DMS 273 treated with DMSO at 0.1 percent for 48 hours (cell line): Measurements from ENCODE around the gene UQCR11.
"Not testable (repeated sequence)": the region's sequence is repeated elsewhere in the genome, so short reads cannot be mapped to it uniquely, and the experiment has no call there.

Source experiments
- DNase-seq: peaks from one replicate; lab custom pipeline; 2025; lab: John Stamatoyannopoulos, UW

UQCR11 gene

DNA sequence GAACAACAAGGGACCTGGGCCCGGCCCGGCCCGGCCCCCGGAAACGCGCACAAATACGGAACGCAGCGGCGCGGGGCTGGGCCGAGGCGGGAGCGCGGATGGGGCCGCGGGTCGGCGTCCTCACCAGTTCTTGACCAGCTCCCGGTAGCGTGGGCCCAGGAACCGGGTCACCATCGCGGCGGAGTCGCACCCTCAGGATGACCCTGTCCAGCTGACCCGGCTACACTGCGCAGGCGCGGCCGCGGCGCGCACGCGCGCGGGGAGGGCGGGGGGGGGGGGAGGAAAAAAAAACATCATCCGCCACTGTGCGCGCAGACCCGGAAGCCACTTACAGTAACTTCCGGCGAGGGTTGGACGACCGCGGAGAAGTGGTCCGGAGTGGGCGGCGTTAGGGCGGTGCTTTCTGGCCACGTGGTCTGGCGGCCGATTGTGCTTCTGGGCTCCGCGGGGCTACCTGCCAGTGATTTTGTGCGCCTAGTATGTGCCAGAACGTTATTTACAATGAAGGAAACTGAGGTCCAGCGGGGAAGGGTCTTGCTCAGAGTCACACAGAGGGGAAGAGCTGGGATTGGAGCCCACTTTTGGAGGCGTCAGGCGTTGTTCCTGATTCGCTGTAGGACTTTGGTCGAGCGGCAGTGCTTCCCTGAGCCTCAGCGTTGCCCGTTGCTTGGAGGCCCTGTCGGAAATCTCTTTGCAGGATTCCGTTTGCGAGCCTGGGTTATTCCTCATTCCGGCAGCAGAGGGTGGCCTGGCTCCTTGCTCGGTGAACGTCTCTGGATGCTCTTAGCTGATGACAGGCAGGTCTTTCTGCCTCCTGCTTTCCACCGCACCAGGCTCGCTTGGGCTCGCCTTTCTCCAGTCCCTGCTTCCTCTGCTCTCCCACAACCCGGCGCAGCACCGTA lies at the start of gene UQCR11:
UQCR11 (minus strand) TSS at position 227 of the 902 bp plus-strand sequence; CDS start at position 174, 53 bp downstream.
- DNase-seq, result peak; percentile 95

DNA sequence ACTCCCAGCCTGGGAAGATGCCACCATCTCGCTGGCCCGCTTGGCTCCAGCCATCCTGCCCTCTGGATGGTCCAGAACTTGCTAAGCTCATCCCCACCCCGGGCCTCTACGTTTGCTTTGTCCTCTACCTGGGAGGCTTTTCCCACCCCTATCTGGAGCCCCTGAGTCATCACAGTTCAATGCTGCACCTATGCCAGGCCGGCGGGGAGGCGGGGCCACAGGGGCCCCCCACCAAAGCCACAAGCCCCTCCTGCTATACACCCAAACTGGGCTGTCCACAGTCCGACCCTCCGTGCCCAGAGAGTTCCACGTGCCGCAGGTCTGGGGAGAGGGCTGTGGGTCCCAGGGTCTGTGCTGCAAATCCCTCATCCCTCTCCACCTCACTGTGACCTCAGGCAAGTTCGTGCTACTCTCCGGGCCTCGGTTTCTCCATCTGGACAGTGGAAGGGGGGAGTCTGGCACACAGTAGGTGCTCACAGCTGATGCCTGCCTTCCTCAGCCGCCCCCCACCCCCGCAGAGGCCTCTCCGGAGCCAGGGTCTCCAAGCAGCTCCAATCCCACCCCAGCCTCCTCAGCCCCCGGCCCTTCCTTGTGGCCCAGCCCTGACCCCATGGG lies 49.0 kb upstream of the UQCR11 start:
- DNase-seq, result no peak

DNA sequence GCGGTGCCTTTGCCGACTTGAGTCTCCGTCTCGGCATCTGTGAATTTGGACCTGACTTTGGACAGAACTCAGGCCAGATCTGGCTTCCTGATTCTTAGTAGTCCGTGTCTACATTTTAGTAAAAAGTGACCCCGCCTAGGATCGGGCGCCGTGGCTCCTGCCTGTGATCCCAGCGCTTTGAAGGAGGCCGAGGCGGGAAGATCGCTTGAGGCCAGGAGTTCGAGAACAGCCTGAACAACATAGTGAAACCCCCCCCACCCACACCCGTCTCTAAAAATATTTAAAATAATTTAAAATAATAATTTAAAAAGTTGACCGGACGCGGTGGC lies 48.0 kb upstream of the UQCR11 start:
- DNase-seq, result no peak

DNA sequence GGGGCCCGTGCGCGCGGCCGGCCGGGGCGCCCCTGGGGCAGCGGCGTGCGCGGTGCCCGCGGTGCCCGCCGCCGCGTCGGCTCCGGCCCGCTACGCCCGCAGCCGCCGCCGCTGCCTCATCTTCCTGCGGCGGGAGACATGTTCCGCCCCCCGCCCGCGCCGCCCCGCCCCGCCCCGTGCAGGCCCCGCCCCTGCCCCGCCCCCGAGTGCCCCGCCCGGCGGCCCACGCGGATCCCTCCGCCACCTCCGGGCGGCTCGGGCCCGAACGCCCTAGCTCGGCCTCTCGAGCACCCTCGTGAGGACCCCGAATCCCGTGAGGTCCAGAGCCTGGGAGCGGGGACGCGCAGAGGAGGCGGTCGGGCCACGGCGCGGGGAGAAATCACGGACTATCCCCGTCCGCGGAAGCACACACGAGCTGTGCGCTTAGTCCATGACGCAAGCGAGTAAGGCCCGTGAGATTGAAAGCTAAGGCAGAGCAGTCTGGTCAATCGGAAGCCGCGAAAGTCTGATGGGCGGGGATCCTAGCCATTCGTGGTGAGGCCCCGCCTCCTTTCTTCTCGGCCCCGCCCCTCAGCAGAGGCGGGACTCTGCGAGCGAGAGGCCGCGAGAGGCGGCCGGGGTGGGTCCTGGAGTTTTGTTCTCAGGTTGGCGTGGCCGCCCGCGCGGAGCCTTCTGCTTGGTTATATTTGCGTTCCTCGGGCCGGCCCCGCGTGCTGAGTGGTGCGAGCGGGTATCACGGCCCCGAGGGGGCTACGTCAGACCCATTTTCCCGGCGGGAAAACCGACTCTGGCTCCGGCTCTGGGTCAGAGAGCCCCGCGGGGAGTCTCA lies 47.4 kb upstream of the UQCR11 start, which contains the start of gene TCF3:
TCF3 (minus strand) TSS at position 145 of the 829 bp plus-strand sequence. CDS start 2,367 bp downstream, outside the sequence.
- DNase-seq, result peak; percentile 93

DNA sequence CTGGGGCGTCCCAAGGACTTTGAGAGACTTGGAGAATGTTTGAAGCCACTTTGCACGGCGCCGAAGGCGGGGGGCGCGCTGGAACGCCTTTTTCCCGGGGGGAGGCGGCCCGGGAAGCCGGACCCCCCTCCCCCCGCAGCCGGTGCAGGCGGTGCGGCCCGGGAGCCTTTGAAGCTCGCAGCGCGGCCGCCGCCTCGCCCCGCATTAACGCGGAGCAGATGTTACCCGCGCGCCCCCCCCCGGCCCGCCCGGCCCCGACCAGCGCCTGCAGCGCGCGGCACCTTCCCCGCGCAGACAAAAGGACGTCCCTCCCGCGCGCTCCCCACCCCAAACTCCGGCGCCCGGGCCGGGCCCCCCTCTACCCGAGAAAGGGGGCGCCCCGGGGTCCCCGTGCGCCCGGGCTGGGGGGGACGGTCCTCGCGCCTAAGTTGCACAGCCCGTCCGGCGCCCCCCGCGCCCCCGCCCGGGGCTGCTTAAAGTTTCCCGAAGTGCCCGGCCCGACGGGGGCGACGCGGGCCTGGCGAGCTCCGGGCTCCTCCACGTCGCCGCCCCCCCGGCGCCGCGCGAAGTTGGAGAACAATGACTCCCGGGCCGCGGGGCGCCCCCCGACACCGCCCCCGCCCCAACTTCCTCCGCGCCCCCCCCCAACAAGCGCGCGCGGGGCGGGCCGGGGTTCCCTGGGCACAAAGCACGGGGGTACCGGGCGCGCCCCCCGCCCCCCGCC lies 46.5 kb upstream of the UQCR11 start:
- DNase-seq, result no peak

DNA sequence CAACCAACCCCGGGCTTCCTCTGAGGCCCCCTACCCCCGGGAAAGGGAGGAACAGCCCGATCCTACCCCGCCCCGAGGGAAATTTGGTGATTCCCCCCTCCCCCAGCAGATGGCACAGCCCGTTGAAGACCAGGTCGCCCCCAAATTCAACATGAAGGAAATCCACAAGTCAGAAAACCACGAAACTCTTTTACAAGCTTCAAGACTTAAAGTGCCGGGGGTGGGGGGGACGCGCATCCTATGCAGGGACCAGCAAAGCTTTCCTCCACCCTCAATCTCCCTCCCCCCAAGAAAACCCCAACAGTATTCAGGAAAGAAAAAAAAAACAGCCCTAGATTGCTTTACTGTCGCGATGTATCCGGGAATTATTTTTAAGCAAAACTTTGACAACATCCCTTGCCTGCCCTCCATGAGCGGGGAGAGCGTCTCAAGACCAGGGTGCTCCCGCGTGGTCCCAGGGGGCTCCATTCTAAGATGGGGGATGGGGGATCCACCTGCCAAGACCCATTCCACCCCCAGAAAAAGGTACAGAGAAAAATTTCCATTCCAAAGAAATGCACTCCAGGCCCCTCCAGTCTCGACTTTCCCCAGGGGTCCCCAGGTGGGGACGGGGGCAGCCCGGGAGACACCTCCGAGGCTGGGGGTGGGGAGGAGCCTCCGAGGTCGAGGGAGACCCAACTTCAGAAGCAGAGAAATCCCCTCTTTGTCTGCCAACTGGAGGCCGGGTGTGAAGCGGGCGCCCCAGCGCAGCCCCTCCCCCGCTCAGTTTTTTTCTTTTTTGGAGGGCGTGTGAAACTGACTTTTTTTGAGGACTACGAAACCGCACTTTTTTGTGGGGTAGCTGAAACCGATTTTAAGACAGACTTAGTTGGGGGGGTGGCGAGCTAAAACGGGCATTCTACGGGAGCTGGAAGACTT lies 45.6 kb upstream of the UQCR11 start:
- DNase-seq, result no peak

DNA sequence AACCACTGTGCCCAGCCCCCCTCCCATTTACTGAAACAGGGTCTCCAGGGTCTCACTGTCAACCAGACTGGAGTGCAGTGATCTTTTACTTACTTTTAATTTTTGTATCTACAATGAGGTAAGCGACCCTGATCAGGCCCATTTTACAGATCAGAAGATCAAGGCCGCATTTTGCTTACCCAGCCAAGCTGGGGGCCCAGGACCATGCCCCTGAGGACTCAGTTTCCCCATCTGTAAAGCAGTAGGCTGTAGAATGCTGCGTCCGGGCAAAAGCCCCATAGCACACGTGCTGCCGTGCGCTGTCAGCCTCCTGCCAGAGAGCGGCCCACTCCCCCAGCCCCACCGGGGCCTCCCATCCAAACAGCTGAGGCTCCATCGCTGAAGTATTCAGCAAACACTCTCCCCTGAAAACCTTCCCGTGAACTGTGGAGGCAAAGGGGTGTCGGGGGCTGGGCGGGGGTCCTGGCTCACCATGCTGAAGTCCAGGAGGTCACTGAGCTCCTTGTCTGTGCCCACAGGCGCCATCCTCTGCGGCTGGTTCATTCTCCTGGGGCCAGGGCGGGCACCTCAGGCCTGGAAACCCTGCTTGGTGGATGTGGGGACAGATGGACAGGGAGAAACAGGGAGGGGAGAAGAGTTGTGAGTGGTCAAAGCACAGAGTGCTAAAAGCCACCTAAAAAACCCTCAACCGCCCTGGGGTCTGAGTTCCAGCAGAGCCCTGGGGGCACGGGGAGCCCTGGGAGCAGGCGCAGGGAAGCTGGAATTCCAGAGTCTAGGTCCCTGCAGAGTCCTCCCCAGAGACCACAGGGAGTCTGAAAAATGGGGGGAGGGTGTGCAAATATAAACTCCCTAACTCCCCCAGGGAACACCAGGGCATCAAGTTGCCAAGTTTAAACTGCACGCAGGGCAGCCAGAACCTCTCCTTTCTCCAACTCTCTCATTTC lies 44.7 kb upstream of the UQCR11 start:
- DNase-seq, result no peak

DNA sequence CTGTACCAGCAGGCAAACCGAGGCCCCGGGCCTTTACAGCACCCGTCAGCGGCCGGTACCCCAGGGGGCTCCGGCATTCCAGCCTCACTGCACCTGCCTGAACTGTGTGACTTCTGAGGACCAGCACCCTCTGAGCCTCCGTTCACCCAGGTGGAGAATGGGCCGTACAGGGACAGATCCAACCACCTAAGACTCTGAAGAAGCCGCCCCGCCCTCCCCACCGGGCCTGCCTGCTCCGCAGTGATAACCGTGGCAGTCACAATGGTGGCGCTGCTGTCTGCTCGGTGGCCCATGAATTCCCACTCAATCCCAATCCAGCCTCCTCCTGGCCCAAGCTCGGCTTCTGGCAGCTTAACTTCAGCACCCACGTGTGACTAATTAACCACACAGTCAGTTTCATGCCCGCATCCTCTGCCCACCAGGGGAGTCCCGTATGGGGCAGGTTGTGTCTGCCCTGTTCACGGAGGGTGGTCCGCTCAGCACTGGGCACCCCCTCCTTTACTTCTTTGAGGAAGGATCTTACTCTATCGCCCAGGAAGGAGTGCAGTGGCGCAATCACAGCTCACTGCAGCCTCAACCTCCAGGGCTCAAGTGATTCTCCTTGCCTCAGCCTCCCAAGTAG lies 43.8 kb upstream of the UQCR11 start:
- DNase-seq, result no peak

DNA sequence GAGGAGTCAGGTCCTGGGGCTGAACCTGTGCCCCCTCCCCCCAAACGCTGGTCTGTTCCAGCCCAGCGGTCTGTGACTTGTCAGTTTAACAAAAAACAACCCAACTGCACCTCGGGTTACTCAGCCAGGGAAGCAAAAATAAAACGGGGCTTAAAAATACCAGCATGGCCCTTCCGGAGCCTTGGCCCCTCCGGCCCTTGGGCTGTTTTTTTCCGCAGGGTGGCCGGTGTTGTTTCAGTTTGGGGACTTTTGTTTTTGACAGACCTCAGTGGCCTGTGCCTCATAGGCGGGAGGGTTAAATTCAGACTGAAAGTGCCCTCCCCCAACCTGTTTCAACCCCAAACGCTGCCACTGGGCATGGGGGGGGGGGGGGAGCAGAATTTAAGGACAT lies 43.2 kb upstream of the UQCR11 start:
- no peak for DNase-seq

DNA sequence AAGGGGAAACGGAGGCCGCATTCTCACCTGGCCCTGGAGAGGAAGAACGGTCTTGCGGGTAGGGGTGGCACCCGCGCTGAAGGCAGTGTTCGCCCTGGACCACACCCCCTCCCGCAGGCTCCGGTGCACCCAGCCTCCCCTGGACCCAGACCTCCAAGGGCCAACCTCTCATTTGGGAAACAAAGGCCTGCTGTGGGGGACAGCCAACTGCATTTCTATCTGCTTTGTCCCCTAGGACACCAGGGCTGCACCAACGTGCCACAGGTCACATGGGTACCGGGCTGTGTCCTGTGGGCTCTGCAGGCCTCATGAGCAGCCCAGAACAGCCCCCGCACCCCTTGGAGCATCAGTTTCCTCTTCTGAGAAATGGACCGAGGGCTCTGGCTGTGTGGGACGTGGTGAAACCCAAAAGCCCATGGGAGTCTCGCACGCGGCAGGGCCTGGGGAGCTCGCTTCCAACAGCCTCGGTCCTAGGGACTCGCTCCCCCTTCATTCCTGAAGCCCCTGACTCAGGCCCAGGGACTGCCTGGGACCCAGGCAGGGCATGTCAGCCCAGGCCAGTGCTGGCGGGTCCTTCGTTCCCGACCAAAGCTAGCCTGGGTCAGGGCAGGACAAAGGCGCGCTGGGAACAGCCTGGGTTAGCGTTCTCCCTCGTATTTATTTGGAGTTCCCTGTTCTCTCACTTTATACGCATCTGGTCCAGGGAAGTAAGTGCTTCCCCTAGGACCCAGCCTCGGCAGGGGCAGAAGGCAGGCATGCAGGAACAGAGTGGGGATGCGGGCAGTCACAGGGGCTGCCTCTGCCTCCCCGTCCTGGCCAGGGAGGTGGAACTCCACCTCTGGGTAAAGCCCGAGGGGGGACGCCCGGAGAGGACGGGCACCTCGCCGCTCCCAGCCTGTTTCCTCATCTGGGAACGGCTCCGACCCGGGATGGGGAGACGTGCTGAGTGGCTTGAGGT lies 42.5 kb upstream of the UQCR11 start:
- no peak for DNase-seq

DNA sequence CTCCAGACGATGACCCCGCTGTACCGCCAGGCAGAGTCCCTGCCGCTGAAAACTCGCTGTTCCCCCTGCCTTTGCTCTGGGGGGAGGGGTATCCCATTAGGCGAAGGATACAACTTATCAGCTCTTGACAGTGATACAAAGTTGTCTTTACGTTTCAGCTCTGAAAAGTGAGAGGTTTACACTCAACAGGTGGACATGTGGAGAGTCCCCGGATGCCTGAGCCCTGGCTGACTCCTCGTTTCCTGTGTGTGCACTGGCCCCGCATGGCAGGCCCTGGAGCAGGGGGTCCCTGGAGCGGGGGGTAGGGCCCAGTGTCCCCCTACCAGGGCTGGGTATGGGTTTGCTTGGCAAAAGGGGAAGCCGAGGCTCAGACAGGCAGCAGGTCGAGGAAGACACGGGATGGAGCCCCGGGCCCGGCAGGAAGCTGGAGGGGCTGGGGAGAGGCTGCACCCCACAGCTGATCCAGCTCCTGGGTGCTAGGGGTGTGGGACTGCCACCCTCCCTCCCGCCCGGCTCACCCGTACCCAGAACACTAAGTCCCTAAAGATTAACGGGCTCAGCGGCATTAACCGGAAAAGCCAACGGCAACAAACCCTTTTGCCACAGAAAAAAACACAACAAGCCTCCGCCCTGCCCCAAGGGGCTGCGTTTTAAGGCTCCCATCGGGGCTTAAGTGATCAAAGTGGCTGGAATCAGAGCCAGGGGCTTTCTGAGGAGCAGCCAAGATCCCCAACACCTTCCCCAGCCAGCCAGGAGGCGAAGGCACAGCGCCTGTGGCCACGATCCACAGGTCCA lies 41.6 kb upstream of the UQCR11 start:
- no peak for DNase-seq

DNA sequence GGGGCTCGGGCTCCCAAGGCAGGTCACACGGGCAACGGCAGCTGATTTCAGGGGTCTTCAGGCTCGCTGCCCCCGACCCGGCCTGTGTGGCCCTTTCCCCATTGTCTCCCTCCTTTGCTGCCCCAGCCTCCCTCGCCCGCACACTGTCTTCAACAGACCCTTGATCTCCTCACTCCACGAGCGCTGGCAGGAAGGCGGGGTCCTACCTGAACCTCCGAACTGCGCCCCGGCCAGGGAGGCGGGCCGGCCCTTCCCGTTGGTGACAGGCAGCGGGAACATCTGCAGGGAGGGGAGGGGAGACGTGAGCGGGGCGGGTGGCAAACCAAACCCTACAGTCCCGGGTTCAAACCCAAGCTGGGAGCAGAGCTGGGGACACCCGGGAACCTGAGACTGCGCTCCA lies 40.9 kb upstream of the UQCR11 start:
- no peak for DNase-seq

DNA sequence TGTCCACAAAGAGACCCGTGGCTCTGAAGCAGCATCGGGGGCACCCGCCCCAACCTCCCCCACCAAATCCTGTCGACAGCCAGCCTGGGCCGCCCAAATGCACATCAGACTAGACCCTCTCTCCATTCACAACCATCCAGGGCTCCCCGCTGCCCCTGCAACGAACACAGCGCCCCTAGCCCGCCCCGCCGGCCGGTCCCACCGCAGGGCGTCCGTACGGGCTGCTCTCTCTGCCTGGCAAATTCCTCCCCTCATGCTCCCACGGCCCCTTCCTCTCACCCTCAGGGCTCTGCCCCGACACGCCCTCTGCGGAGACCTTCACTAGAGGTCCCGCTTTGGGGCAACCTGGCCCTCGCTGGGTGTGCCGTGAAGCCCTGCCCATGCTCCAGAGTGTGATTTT lies 40.0 kb upstream of the UQCR11 start:
- DNase-seq, result no peak

DNA sequence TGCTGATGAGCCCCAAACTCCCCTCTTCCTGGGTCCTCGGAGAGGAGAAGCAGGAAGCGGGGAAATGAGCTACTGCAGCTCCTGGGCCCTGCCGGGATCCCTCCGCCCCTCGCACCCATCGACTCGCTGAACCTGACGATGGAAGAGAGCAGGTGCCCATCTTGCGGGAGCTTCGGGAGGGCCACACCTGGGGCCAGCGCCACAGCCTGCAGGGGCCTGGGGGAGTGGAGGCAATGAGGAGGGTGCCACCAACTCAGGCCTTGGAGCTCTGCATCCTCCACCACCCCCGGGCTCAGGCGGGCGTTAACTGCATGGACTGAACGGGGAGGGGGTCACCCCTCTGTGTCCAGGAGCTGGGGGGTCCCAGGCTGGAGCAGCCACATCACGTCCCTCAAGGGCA lies 38.8 kb upstream of the UQCR11 start:
- DNase-seq, result no peak

DNA sequence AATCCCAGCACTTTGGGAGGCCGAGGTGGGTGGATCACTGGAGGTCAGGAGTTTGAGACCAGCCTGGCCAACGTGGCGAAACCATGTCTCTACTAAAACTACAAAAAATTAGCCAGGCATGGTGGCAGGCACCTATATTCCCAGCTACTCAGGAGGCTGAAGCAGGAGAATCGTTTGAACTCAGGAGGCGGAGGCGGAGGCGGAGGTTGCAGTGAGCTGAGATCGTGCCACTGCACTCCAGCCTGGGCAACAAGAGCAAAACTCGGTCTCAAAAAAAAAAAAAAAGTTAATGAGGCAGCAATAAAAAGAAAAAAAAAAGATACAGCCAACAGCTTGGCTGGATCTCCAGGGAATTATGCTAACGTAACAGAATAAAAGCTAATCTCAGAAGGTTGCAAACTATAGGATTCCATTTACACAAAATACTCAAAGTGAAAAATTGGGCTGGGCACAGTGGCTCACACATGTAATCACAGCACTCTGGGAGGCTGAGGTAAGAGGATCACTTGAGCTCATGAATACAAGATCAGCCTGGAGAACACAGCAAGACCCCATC lies 35.7 kb upstream of the UQCR11 start:
- DNase-seq, result not testable (repeated sequence)

DNA sequence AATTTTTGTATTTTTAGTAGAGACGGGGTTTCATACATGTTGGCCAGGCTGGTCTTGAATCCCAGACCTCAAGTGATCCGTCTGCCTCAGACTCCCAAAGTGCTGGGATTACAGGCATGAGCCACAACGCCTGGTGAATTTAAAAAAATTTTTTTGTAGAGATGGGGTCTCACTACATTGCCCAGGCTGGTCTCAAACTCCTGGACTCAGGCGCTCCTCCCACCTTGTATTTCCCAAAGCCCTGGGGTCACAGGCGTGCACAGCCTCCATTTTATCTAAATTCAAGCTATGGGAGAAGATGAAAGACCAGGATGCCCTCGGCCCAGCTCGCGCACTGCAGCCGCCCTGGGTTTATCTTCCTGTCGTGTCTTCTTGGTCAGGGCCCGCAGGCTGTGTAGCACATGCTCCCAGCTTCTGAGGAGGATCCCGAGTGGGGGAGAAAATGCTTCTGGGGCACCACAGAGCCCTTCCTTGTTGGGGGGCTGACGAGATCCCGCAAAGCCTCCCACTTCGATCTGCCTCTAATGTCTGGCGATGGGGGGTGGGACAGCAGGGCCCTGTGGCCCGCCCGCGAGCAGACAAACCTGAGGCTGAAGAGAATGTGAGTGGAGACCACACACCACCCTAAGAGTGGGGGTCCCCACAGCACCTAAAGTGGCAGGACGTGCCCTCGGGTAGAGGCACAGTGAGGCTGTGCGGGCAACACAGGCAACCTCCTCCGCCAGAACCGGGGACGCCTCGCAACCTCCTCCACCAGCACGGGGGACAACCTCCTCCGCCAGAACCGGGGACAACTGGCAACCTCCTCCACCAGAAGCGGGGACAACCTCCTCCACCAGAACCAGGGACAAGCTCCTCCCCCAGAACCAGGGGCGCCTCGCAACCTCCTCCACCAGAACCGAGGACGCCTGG lies 31.3 kb upstream of the UQCR11 start:
- DNase-seq, result no peak
